Cardiac fibroblast (primary cell): ENCODE measurements around the gene MAGEB3.

Experiments
- DNase-seq, 2 donors: peaks; one replicate each; pipeline versions ENCODE4 v3.0.0 to v3.0.0-alpha.2; 2010; ENCODE audit warnings: low read depth in 2 of 2
- H3K4me3 ChIP-seq, 2 donors: replicated peaks in 1 of 2; 1 replicate in 1 of 2; 2 replicates in 1 of 2; pipeline ENCODE4 v1.5.1; 2011; ENCODE audit warnings: low read depth in 2 of 2, low read length in 2 of 2, mild to moderate bottlenecking in 2 of 2, moderate library complexity in 1 of 2
- TF ChIP-seq, protein P1 (sequence below): IDR thresholded peaks from one replicate; pipeline ENCODE4 v1.5.1; 2011; ENCODE audit warnings: low read depth, mild to moderate bottlenecking, low read length, inconsistent platforms

The MAGEB3 gene

DNA sequence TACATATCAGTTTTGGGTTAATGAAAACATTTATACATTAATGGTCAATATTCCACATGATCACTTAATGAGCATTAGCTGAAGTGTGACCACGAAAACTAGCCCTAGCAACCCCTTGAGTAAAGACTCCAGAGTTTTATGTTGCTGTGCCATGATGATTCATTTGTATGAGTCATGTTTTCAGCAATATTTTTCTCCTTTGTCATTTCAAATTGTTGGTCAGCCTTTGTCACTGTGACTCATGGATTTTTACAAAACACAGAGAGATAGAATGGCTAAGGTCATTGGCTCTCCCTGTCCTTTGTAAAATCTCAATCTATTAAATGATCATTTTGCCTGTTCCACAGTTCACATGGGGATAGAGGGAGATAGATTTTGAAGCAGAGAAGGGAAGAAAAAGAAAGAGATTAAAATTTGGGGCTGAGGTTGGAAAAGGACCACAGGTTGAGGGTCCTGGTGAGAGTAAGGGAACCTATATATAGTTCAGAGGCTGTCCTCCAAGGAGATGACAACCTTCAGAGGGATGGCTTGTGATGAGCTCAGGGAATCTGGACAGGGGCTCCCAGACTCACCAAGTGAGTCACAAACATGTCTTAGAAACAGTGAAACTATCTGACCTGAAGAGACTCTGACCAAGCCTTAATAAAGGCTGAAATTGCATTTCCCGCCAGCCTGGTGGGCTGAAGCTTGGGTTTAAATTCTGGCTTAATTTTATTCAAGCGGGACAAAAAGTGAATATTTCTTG lies 53.2 kb downstream of the MAGEB3 start:
- DNase-seq = peak; percentile 85 to 92
- H3K4me3 ChIP-seq = no peak overlapping the region
- TF ChIP-seq, protein P1, sequence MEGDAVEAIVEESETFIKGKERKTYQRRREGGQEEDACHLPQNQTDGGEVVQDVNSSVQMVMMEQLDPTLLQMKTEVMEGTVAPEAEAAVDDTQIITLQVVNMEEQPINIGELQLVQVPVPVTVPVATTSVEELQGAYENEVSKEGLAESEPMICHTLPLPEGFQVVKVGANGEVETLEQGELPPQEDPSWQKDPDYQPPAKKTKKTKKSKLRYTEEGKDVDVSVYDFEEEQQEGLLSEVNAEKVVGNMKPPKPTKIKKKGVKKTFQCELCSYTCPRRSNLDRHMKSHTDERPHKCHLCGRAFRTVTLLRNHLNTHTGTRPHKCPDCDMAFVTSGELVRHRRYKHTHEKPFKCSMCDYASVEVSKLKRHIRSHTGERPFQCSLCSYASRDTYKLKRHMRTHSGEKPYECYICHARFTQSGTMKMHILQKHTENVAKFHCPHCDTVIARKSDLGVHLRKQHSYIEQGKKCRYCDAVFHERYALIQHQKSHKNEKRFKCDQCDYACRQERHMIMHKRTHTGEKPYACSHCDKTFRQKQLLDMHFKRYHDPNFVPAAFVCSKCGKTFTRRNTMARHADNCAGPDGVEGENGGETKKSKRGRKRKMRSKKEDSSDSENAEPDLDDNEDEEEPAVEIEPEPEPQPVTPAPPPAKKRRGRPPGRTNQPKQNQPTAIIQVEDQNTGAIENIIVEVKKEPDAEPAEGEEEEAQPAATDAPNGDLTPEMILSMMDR = no peak
